Thyroid gland (tissue), 4 donors: ENCODE measurements around the gene CCDC80.

Experiments used
- CTCF ChIP-seq, 6 experiments: fragments of 200-600 bp in 3 of 6; fragments of 450-650 bp in 3 of 6; sonication (generic) in 3 of 6; IDR thresholded peaks; one replicate each; pipeline ENCODE4 v1.5.1; 2016 to 2019; ENCODE audit warnings: antibody characterized with exemption in 6 of 6, mild to moderate bottlenecking in 2 of 6, inconsistent platforms in 1 of 6, moderate library complexity in 1 of 6
- POLR2A ChIP-seq, 2 donors: fragments of 450-650 bp; IDR thresholded peaks; one replicate each; pipeline ENCODE4 v1.6.1; 2017; ENCODE audit warnings: antibody characterized with exemption in 2 of 2, mild to moderate bottlenecking in 2 of 2, moderate library complexity in 1 of 2

- TF ChIP-seq POLR2A (IDR thresholded peaks at IDR 0.05), result no peak
- TF ChIP-seq CTCF (IDR thresholded peaks at IDR 0.05), result no peak
These were observed 48.4 kb upstream of the CCDC80 start for GRCh38 chr3:112689385-112689784.
